ENCODE measurements around the gene SLC26A8.

Gene SLC26A8

DNA sequence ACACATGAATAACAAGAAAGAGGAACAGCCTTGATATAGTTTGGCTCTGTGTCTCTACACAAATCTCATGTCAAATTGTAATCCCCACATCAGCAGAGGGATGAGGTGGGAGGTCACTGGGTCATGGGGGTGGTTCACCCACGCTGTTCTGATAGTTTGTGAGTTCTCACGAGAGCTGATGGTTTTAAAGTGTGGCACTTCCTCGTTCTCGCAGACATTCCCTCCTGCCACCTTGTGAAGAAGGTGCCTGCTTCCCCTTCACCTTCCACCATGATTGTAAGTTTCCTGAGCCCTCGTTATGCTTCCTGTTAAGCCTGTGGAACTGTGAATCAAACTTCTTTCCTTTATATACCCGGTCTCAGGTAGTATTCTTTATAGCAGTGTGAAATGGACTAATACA is 116.7 kb downstream of the SLC26A8 start:
- no peak for DNase-seq

- DNase-seq = no peak
These were observed 118.0 kb downstream of the SLC26A8 start for GRCh38 chr6:35906499-35906846.

DNA sequence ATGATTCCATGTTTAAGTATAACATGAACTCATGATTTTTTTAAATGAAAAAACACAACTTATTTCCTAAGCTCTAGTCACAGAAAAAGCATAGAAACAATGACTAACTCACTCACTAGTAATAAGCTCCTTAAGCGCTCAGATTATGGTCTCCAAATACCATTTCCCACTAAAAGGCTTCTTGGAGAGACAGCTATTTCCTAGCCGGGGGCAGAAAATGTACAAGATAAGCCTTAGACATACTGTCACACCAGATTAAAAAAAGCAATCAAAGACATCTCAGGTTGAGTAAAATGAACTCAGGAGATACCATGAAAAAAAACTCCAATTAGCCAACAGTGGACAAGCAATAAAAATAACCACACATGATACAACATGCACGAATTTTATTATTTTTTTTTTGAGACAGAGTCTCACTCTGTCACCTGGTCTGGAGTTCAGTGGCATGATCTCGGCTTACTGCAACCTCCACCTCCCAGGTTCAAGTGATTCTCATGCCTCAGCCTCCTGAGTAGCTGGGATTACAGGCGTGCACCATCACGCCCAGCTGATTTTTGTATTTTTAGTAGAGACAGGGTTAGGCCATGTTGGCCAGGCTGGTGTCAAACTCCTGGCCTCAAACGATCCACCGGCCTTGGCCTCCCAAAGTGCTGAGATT is 118.5 kb downstream of the SLC26A8 start:
- no peak for DNase-seq

DNA sequence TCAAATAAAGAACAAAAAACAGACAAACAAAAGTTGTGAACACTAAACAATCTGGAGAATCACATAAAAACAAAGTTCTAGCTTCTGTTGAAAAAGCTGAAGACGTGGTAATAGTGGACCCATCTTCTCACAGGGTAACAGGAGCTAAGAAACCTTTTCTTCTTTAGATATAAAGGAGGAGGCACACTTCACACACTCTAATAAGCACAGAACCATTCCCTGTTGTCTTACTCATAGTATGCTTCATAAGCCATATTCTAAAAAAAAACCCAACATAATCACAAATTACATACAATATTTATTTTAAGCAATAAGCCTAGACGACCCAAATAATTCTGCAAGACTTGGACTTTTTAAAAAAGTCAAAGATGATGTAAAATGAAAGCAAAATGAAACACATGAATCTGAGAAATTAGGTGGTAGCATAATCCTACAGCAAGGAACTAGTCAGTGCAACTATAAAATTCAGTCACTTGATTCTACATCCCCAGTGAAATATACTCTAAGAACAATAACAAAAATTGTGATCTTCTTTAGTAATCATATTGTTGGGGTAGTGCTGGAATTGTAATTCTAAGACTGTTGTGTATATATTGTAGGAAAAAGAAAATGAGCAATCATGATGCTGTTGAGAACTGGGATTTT is 119.2 kb downstream of the SLC26A8 start:
- DNase-seq = no peak

GRCh38 chr6:35903679-35904078 is 120.8 kb downstream of the SLC26A8 start:
- DNase-seq = no peak

DNA sequence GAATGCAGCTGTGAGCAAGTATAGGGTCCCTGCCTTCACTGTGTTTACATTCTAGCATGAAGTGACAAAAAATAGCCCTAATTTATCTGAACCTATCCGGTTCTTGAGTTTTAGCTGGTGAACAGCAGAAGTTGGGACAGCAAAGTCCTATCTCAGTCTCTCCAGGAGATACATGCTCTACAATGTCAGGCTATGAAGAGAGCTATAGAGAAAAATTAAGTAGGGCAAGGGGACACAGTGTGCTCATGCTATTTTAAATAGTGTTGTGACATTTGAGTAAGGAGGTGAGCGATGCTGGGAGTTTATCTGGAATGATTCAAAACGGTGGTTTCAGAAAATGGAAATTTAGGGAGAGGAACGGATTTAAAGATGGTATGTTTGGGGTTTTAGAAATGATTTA is 124.0 kb downstream of the SLC26A8 start:
- no peak for DNase-seq

DNA sequence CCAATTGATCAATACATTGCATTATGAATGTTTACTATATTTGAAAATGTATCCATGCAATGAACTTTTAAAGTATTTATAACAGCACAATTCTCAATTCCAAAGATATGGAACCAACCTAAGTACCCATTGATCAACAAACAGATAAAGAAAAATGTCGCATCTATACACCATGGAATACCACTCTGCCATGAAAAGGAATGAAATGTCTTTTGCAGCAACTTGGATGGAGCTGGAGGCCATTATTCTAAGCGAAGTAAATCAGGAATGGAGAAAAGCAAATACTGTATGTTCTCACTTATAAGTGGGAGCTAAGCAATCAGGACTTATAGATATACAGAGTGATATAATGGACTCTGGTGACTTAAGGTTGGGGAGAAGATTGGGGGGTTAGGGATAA is 126.4 kb downstream of the SLC26A8 start:
- no peak for DNase-seq

- DNase-seq = no peak
These were observed 127.0 kb downstream of the SLC26A8 start for GRCh38 chr6:35897486-35897885.

DNA sequence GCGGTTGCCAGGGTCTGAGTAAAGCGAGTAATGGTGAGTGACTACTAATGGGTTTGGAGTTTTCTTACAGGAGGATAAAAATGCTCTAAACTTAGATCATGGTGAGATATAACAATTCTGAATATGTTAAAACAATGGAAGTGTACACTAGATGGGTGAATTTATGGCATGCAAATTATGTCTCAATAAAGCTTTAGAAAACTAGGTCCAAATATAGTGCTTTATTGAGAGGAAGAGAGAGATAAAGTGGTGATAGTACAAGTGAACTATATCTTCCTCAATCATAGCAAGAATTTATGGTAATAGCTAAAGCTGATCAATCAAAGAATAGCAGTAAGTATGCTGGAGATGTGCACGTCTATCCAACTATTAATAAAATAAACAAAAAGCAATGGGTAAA is 127.4 kb downstream of the SLC26A8 start:
- DNase-seq = no peak

GRCh38 chr6:35896228-35896627 is 128.2 kb downstream of the SLC26A8 start:
- DNase-seq = no peak

DNA sequence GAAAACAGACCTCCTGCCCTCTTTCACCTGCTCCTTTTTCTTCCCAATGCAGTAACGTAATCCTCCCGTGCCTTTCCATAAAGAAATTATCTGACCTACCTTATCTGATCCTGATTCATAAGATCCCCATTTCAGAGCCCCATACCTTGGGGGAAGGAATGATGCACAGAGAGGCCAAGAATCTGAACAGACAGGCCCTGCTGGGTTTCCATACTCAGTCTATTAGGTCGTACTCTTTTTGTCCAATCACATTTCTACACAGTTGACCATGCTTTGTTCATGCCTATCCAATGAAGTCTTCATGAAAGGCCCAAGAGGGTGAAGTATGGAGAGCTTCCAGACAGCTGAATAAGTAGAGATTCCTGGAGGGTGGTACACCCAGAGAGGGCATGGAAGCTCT is 128.9 kb downstream of the SLC26A8 start:
- no peak for DNase-seq

DNA sequence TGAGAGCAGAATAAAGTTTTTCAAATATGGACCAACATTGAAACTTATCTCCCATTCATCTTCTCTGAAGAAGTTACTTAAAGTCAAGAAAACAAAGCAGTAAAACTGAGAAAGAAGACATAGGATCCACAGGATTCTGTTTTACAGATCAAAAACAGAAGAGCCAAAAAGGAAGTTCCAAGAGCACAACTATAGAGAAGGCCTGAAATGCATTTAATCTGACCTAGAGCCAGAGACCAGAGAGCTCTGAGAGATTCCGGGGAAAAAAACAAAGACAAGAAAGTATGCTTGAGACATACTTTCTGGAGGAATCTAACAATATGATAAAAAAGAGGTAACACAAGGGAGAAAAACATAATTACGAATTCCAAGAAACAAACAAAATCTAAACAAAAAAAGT is 129.7 kb downstream of the SLC26A8 start:
- DNase-seq = no peak

Measured in bone marrow (tissue), 2 donors.